GM21526 (cell line): Measurements from ENCODE around the gene FES.
"Not testable (repeated sequence)": the region's sequence is repeated elsewhere in the genome, so short reads cannot be mapped to it uniquely, and the experiment has no call there.

ENCODE experiments used
- ATAC-seq: cut with Tn5 transposase; IDR thresholded peaks from one replicate; pipeline ENCODE4 v1.9.1; 2021; ENCODE audit warnings: moderate library complexity; ENCODE audit not compliant: unreplicated experiment, low FRiP score

The FES gene

GRCh38 chr15:90889736-90890456 is 5.6 kb downstream of the FES start:
- ATAC-seq, result no peak

GRCh38 chr15:90890839-90891238 is 6.5 kb downstream of the FES start:
- no peak for ATAC-seq

GRCh38 chr15:90891346-90891949 is 7.1 kb downstream of the FES start:
- no peak for ATAC-seq

GRCh38 chr15:90892023-90892422 is 7.7 kb downstream of the FES start:
- no peak for ATAC-seq

GRCh38 chr15:90892498-90893174 is 8.3 kb downstream of the FES start:
- ATAC-seq, result no peak

- no peak for ATAC-seq
Measured at GRCh38 chr15:90893175-90894090, 9.1 kb downstream of the FES start.

GRCh38 chr15:90895571-90896117 is 11.3 kb downstream of the FES start:
- ATAC-seq, result no peak

GRCh38 chr15:90897131-90897655 is 12.9 kb downstream of the FES start:
- ATAC-seq, result not testable (repeated sequence)

- no peak for ATAC-seq
Measured at GRCh38 chr15:90901175-90902039, 17.1 kb downstream of the FES start.

- peak; percentile 54 for ATAC-seq
Measured at GRCh38 chr15:90902040-90902839, 17.9 kb downstream of the FES start.

GRCh38 chr15:90902840-90903732 is 18.8 kb downstream of the FES start, which contains the start of gene MAN2A2:
Gene MAN2A2, plus strand, starts transcription at chr15:90903302. Its CDS starts 906 bp downstream, at chr15:90904208.
- peak; percentile 56 for ATAC-seq

- ATAC-seq, result no peak
Measured at GRCh38 chr15:90903733-90904536, 19.6 kb downstream of the FES start.

GRCh38 chr15:90904746-90905145 is 20.4 kb downstream of the FES start:
- ATAC-seq, result no peak

GRCh38 chr15:90905306-90906180 is 21.2 kb downstream of the FES start:
- ATAC-seq, result no peak

GRCh38 chr15:90906181-90906849 is 22.0 kb downstream of the FES start:
- ATAC-seq, result no peak
